A549 (cell line): ENCODE results near the gene GET4.

ENCODE experiments used
- BCL3 ChIP-seq: fragments of >200 bp; sonication (Bioruptor Twin); formaldehyde crosslinking; IDR thresholded peaks from 3 replicates; pipeline ENCODE4 v1.6.1; 2016
- CBX8 ChIP-seq: fragments of 200-600 bp; sonication (generic); IDR thresholded peaks from 2 replicates; pipeline ENCODE4 v1.6.1; 2016
- CEBPB ChIP-seq, 2 experiments: fragments of >200 bp in 1 of 2; sonication (Bioruptor Twin) in 1 of 2; formaldehyde crosslinking in 1 of 2; IDR thresholded peaks; 2 replicates each; pipeline ENCODE4 v1.6.1; 2012 to 2016
- CTCF ChIP-seq: fragments of >200 bp; sonication (Bioruptor Twin); formaldehyde crosslinking; IDR thresholded peaks from 3 replicates; pipeline ENCODE4 v1.5.1; 2016
- RAD21 ChIP-seq, 2 experiments: fragments of >200 bp in 1 of 2; sonication (Bioruptor Twin) in 1 of 2; formaldehyde crosslinking in 1 of 2; IDR thresholded peaks in 1 of 2; conservative IDR thresholded peaks in 1 of 2; 2 replicates in 1 of 2; 3 replicates in 1 of 2; pipeline ENCODE4 v1.6.1; 2012 to 2018; ENCODE audit warnings: inconsistent platforms in 1 of 2
- SMC3 ChIP-seq: fragments of >200 bp; sonication (Bioruptor Twin); formaldehyde crosslinking; IDR thresholded peaks from 3 replicates; pipeline ENCODE4 v1.6.1; 2018; ENCODE audit warnings: inconsistent platforms

GRCh38 chr7:914521-915194, 38.3 kb downstream of the GET4 start:
- no peak for TF ChIP-seq CEBPB (IDR thresholded peaks at IDR 0.05)
- TF ChIP-seq CBX8: no peak
- no peak for TF ChIP-seq SMC3
- TF ChIP-seq BCL3: no peak
- TF ChIP-seq CTCF: no peak
- no peak for TF ChIP-seq RAD21 (conservative IDR thresholded peaks at IDR 0.05 in 1 of 2, IDR thresholded peaks at IDR 0.05 in 1 of 2)
